ENCODE measurements around the gene VAV2. TPM values are rescaled to one million over a fixed set of nuclear protein-coding genes. Genes with fewer than 3 reads are reported as not detected.
A peak's percentile ranks its signal among the peaks of the same experiment; 100 is the strongest.

Gene VAV2
- total and polyA plus RNA-seq, 4 donors = 4.9 to 26.4 (median 17.0) TPM

GRCh38 chr9:133761641-133762248 lies 230.4 kb downstream of the VAV2 start:
- H3K27me3 ChIP-seq (ENCODE audit: control insufficient read depth in 4 of 4, insufficient read depth in 4 of 4, low read length in 3 of 4) = no peaks in the 10 kb centered on the region
- no peak overlapping the region for H3K4me3 ChIP-seq (ENCODE audit: low read depth in 1 of 3, low read length in 3 of 3)
- no peak overlapping the region for H3K27ac ChIP-seq (ENCODE audit: low read depth in 1 of 2, low read length in 2 of 2)
- H3K9me3 ChIP-seq (ENCODE audit: control insufficient read depth in 4 of 4, low read length in 3 of 4) = no peaks in the 10 kb centered on the region
- no peak overlapping the region for H3K9ac ChIP-seq (ENCODE audit: low read depth in 1 of 2, low read length in 2 of 2)
- TF ChIP-seq, protein P1, sequence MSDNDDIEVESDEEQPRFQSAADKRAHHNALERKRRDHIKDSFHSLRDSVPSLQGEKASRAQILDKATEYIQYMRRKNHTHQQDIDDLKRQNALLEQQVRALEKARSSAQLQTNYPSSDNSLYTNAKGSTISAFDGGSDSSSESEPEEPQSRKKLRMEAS (IDR thresholded peaks at IDR 0.05) = no peak
- TF ChIP-seq GABPA (IDR thresholded peaks at IDR 0.05 in 1 of 2, conservative IDR thresholded peaks at IDR 0.05 in 1 of 2) (no peak), YY1 (IDR thresholded peaks at IDR 0.05) (no peak), EGR1 (IDR thresholded peaks at IDR 0.05; ENCODE audit: low read depth in 2 of 2) (no peak), TAF1 (conservative IDR thresholded peaks at IDR 0.05) (no peak), NR2F2 (IDR thresholded peaks at IDR 0.05) (no peak), CTCF (IDR thresholded peaks at IDR 0.05; ENCODE audit: low read depth, low read length, missing input control) (no peak), REST (IDR thresholded peaks at IDR 0.05) (no peak), FOXA2 (IDR thresholded peaks at IDR 0.05) (no peak), ZBTB33 (IDR thresholded peaks at IDR 0.05) (no peak), HNF4G (IDR thresholded peaks at IDR 0.05) (no peak), RAD21 (IDR thresholded peaks at IDR 0.05) (no peak), JUND (IDR thresholded peaks at IDR 0.05) (no peak), SP1 (IDR thresholded peaks at IDR 0.05) (no peak), FOXA1 (IDR thresholded peaks at IDR 0.05) (no peak), RXRA (IDR thresholded peaks at IDR 0.05) (no peak), HNF4A (conservative IDR thresholded peaks at IDR 0.05) (no peak)
- TF ChIP-seq, protein P2, sequence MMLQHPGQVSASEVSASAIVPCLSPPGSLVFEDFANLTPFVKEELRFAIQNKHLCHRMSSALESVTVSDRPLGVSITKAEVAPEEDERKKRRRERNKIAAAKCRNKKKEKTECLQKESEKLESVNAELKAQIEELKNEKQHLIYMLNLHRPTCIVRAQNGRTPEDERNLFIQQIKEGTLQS (IDR thresholded peaks at IDR 0.05) = no peak
- peaks cover 7 to 21% (median 11%) of the 10 kb centered on the region in 4 donors for H3K36me3 ChIP-seq (ENCODE audit: control insufficient read depth in 4 of 4, insufficient read depth in 3 of 4, low read depth in 1 of 4, low read length in 3 of 4)
- H3K4me1 ChIP-seq (ENCODE audit: control insufficient read depth in 4 of 4, insufficient read depth in 4 of 4, low read length in 3 of 4) = peaks cover 3 to 10% (median 7%) of the 10 kb centered on the region in 4 donors
- peak; percentile 13 for DNase-seq (ENCODE audit: low spot score)
- 93% methylated on average over 11 of the region's 11 CpGs for WGBS
